ENCODE results near the gene SMYD3. TPM values are rescaled to one million over a fixed set of nuclear protein-coding genes. Genes with fewer than 3 reads are reported as not detected.

The SMYD3 gene
- total and polyA plus RNA-seq, 9 of the 15 experiments (the other 6 are each of a cell fraction or from before 2014, with no cell fraction given) = 128 to 440 (median 197) TPM

DNA sequence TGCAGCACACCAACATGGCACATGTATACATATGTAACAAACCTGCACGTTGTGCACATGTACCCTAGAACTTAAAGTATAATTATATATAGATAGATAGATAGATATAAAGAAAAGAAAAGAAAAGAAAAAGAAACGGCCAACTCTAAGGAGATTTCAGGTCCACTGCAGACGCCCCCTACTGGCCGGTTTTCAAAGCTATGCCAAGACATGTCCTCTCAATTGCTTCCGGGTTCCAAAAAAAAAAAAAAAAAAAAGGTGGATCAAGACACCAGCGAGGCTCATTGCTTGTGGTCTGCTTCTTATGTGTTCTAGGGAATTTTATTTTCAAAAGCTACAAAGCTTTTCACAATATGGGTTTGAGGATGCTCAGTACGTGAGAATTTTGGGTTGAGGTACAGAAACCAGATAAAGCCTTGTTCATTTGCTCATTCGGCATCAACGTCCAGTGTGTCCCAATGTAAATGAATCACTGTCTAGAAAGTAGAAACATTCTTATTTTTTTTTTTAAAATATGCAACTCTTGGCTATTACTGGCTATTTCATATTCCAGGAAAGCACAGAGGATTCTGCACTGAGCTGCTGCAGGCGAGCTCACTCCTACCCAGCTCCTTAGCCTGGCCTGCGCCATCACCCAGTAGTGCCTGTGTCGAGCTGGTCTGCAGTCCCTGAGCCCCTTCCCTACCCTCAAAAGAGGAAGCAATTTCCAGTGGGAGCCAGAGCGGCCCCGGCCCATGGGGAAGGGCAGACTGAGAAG lies 709.3 kb downstream of the SMYD3 start (continued):
- TF ChIP-seq, protein P1, sequence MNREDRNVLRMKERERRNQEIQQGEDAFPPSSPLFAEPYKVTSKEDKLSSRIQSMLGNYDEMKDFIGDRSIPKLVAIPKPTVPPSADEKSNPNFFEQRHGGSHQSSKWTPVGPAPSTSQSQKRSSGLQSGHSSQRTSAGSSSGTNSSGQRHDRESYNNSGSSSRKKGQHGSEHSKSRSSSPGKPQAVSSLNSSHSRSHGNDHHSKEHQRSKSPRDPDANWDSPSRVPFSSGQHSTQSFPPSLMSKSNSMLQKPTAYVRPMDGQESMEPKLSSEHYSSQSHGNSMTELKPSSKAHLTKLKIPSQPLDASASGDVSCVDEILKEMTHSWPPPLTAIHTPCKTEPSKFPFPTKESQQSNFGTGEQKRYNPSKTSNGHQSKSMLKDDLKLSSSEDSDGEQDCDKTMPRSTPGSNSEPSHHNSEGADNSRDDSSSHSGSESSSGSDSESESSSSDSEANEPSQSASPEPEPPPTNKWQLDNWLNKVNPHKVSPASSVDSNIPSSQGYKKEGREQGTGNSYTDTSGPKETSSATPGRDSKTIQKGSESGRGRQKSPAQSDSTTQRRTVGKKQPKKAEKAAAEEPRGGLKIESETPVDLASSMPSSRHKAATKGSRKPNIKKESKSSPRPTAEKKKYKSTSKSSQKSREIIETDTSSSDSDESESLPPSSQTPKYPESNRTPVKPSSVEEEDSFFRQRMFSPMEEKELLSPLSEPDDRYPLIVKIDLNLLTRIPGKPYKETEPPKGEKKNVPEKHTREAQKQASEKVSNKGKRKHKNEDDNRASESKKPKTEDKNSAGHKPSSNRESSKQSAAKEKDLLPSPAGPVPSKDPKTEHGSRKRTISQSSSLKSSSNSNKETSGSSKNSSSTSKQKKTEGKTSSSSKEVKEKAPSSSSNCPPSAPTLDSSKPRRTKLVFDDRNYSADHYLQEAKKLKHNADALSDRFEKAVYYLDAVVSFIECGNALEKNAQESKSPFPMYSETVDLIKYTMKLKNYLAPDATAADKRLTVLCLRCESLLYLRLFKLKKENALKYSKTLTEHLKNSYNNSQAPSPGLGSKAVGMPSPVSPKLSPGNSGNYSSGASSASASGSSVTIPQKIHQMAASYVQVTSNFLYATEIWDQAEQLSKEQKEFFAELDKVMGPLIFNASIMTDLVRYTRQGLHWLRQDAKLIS (CRISPR knock-in tag; IDR thresholded peaks at IDR 0.05) = no peak
- no peak for TF ChIP-seq MTF1 (CRISPR knock-in tag; IDR thresholded peaks at IDR 0.05; ENCODE audit: borderline replicate concordance)
- TF ChIP-seq, protein P2, sequence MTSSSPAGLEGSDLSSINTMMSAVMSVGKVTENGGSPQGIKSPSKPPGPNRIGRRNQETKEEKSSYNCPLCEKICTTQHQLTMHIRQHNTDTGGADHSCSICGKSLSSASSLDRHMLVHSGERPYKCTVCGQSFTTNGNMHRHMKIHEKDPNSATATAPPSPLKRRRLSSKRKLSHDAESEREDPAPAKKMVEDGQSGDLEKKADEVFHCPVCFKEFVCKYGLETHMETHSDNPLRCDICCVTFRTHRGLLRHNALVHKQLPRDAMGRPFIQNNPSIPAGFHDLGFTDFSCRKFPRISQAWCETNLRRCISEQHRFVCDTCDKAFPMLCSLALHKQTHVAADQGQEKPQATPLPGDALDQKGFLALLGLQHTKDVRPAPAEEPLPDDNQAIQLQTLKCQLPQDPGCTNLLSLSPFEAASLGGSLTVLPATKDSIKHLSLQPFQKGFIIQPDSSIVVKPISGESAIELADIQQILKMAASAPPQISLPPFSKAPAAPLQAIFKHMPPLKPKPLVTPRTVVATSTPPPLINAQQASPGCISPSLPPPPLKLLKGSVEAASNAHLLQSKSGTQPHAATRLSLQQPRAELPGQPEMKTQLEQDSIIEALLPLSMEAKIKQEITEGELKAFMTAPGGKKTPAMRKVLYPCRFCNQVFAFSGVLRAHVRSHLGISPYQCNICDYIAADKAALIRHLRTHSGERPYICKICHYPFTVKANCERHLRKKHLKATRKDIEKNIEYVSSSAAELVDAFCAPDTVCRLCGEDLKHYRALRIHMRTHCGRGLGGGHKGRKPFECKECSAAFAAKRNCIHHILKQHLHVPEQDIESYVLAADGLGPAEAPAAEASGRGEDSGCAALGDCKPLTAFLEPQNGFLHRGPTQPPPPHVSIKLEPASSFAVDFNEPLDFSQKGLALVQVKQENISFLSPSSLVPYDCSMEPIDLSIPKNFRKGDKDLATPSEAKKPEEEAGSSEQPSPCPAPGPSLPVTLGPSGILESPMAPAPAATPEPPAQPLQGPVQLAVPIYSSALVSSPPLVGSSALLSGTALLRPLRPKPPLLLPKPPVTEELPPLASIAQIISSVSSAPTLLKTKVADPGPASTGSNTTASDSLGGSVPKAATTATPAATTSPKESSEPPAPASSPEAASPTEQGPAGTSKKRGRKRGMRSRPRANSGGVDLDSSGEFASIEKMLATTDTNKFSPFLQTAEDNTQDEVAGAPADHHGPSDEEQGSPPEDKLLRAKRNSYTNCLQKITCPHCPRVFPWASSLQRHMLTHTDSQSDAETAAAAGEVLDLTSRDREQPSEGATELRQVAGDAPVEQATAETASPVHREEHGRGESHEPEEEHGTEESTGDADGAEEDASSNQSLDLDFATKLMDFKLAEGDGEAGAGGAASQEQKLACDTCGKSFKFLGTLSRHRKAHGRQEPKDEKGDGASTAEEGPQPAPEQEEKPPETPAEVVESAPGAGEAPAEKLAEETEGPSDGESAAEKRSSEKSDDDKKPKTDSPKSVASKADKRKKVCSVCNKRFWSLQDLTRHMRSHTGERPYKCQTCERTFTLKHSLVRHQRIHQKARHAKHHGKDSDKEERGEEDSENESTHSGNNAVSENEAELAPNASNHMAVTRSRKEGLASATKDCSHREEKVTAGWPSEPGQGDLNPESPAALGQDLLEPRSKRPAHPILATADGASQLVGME (CRISPR knock-in tag; IDR thresholded peaks at IDR 0.05) = no peak
- no peak for TF ChIP-seq RUNX1 (IDR thresholded peaks at IDR 0.05; ENCODE audit: low read depth)
- TF ChIP-seq, protein P3, sequence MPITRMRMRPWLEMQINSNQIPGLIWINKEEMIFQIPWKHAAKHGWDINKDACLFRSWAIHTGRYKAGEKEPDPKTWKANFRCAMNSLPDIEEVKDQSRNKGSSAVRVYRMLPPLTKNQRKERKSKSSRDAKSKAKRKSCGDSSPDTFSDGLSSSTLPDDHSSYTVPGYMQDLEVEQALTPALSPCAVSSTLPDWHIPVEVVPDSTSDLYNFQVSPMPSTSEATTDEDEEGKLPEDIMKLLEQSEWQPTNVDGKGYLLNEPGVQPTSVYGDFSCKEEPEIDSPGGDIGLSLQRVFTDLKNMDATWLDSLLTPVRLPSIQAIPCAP (CRISPR knock-in tag; IDR thresholded peaks at IDR 0.05; ENCODE audit: borderline replicate concordance) = no peak
- TF ChIP-seq CCNT2 (IDR thresholded peaks at IDR 0.05; ENCODE audit: borderline replicate concordance, extremely low read depth, insufficient read length, low read depth, low read length) = no peak
- TF ChIP-seq, protein P4, sequence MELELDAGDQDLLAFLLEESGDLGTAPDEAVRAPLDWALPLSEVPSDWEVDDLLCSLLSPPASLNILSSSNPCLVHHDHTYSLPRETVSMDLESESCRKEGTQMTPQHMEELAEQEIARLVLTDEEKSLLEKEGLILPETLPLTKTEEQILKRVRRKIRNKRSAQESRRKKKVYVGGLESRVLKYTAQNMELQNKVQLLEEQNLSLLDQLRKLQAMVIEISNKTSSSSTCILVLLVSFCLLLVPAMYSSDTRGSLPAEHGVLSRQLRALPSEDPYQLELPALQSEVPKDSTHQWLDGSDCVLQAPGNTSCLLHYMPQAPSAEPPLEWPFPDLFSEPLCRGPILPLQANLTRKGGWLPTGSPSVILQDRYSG (tag; conservative IDR thresholded peaks at IDR 0.05; ENCODE audit: low read depth) = no peak
- TF ChIP-seq ZNF232 (CRISPR knock-in tag; IDR thresholded peaks at IDR 0.05) = no peak
- TF ChIP-seq, protein P5, sequence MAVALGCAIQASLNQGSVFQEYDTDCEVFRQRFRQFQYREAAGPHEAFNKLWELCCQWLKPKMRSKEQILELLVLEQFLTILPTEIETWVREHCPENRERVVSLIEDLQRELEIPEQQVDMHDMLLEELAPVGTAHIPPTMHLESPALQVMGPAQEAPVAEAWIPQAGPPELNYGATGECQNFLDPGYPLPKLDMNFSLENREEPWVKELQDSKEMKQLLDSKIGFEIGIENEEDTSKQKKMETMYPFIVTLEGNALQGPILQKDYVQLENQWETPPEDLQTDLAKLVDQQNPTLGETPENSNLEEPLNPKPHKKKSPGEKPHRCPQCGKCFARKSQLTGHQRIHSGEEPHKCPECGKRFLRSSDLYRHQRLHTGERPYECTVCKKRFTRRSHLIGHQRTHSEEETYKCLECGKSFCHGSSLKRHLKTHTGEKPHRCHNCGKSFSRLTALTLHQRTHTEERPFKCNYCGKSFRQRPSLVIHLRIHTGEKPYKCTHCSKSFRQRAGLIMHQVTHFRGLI (CRISPR knock-in tag; IDR thresholded peaks at IDR 0.05) = no peak
- no peak for TF ChIP-seq NCOA4 (IDR thresholded peaks at IDR 0.05; ENCODE audit: partially characterized antibody)

Measured in K562 (cell line).